HG02642 (cell line): ENCODE data around the gene LIMS1.
"Not testable (repeated sequence)": the region's sequence is repeated elsewhere in the genome, so short reads cannot be mapped to it uniquely, and the experiment has no call there.

Source experiments
- ATAC-seq: cut with Tn5 transposase; IDR thresholded peaks from one replicate; pipeline ENCODE4 v1.9.1; 2021; ENCODE audit warnings: mild to moderate bottlenecking; ENCODE audit not compliant: unreplicated experiment, poor library complexity

The LIMS1 gene

GRCh38 chr2:108701208-108701607 is 166.9 kb downstream of the LIMS1 start:
- ATAC-seq = no peak

GRCh38 chr2:108701806-108702205 is 167.5 kb downstream of the LIMS1 start:
- ATAC-seq = no peak

GRCh38 chr2:108704871-108705270 is 170.6 kb downstream of the LIMS1 start:
- ATAC-seq = no peak

GRCh38 chr2:108707300-108707699 is 173.0 kb downstream of the LIMS1 start:
- no peak for ATAC-seq

- ATAC-seq = not testable (repeated sequence)
These were observed 182.7 kb downstream of the LIMS1 start for GRCh38 chr2:108716971-108717370.

- peak; percentile 99 for ATAC-seq
These were observed 185.1 kb downstream of the LIMS1 start, which contains the start of gene RANBP2 for GRCh38 chr2:108719149-108720044. Gene RANBP2, plus strand, starts transcription at chr2:108719482. Its CDS starts 125 bp downstream, at chr2:108719607.

GRCh38 chr2:108726048-108726447 is 191.8 kb downstream of the LIMS1 start:
- not testable (repeated sequence) for ATAC-seq

GRCh38 chr2:108734656-108735055 is 200.4 kb downstream of the LIMS1 start:
- not testable (repeated sequence) for ATAC-seq
